Measurements from ENCODE around the gene CARD11. TPM values are rescaled to one million over a fixed set of nuclear protein-coding genes. Genes with fewer than 3 reads are reported as not detected.

CARD11 gene
- total RNA-seq, 2 experiments from 2014 or later, result 118 to 122 TPM

GRCh38 chr7:3075441-3075840, 31.8 kb upstream of the CARD11 start:
- H3K4me3 ChIP-seq (ENCODE audit: low read length), result no peak overlapping the region
- H3K9me3 ChIP-seq (ENCODE audit: control insufficient read depth in 1 of 2, insufficient read depth in 1 of 2, low read length in 2 of 2), result peaks cover 0 to 8% of the 10 kb centered on the region in 2 experiments
- peaks cover 2% of the 10 kb centered on the region for H3K9me3 Mint-ChIP-seq
- H3K27me3 ChIP-seq (ENCODE audit: control insufficient read depth in 1 of 2, insufficient read depth in 2 of 2, low read length in 2 of 2), result no peaks in the 10 kb centered on the region
- no peak overlapping the region for H3K4me3 Mint-ChIP-seq
- H3K4me1 ChIP-seq (ENCODE audit: insufficient read depth, low read length), result peaks cover 1% of the 10 kb centered on the region
- no peak for TF ChIP-seq CTCF (IDR thresholded peaks at IDR 0.05)
- H3K36me3 Mint-ChIP-seq (ENCODE audit: low read depth), result no peaks in the 10 kb centered on the region
- ChIA-PET CTCF (no interaction called here), POLR2A (no interaction called here)
- H3K27ac ChIP-seq (ENCODE audit: low read depth in 1 of 2, low read length in 2 of 2), result no peak overlapping the region
- no peak for DNase-seq
- no peaks in the 10 kb centered on the region for H3K27me3 Mint-ChIP-seq
- no peak overlapping the region for H3K27ac Mint-ChIP-seq
- ATAC-seq (ENCODE audit: poor library complexity), result no peak
- H3K36me3 ChIP-seq (ENCODE audit: insufficient read depth, low read length), result no peaks in the 10 kb centered on the region
- H3K4me1 Mint-ChIP-seq (ENCODE audit: low read depth), result peaks cover 15% of the 10 kb centered on the region
- intact Hi-C loops (cut with DNase I, micrococcal nuclease), result no loop called here

- Mint-ChIP-seq H3K27ac (no peak overlapping the region), H3K9me3 (peaks cover 2% of the 10 kb centered on the region), H3K4me1 (ENCODE audit: low read depth) (peaks cover 25% of the 10 kb centered on the region), H3K27me3 (no peaks in the 10 kb centered on the region), H3K4me3 (no peak overlapping the region), H3K36me3 (ENCODE audit: low read depth) (no peaks in the 10 kb centered on the region)
- POLR2A ChIA-PET, result no interaction called here
- Histone ChIP-seq H3K27me3 (ENCODE audit: control insufficient read depth in 1 of 2, insufficient read depth in 2 of 2, low read length in 2 of 2) (no peaks in the 10 kb centered on the region), H3K36me3 (ENCODE audit: insufficient read depth, low read length) (no peaks in the 10 kb centered on the region), H3K9me3 (ENCODE audit: control insufficient read depth in 1 of 2, insufficient read depth in 1 of 2, low read length in 2 of 2) (peaks cover 0 to 8% of the 10 kb centered on the region in 2 experiments), H3K27ac (ENCODE audit: low read depth in 1 of 2, low read length in 2 of 2) (no peak overlapping the region), H3K4me3 (ENCODE audit: low read length) (no peak overlapping the region), H3K4me1 (ENCODE audit: insufficient read depth, low read length) (peaks cover 11% of the 10 kb centered on the region)
- CTCF ChIA-PET, result no interaction called here
- intact Hi-C loops (cut with DNase I, micrococcal nuclease), result loop anchor here in 1 of 2 experiments (5.0 kb wide), 1 partner anchor 43 kb away; no protein-coding TSS in a partner anchor
- ATAC-seq (ENCODE audit: poor library complexity) (no peak), DNase-seq (no peak)
- TF ChIP-seq CTCF (IDR thresholded peaks at IDR 0.05), result no peak
Observed at GRCh38 chr7:3074459-3074821, 30.8 kb upstream of the CARD11 start.

- H3K27ac ChIP-seq (ENCODE audit: low read depth in 1 of 2, low read length in 2 of 2), result no peak overlapping the region
- Mint-ChIP-seq H3K4me1 (ENCODE audit: low read depth) (peaks cover 31% of the 10 kb centered on the region), H3K9me3 (peaks cover 2% of the 10 kb centered on the region), H3K27me3 (no peaks in the 10 kb centered on the region), H3K4me3 (no peak overlapping the region), H3K36me3 (ENCODE audit: low read depth) (no peaks in the 10 kb centered on the region), H3K27ac (no peak overlapping the region)
- DNase-seq, result no peak
- H3K36me3 ChIP-seq (ENCODE audit: insufficient read depth, low read length), result no peaks in the 10 kb centered on the region
- H3K4me1 ChIP-seq (ENCODE audit: insufficient read depth, low read length), result peaks cover 16% of the 10 kb centered on the region
- H3K9me3 ChIP-seq (ENCODE audit: control insufficient read depth in 1 of 2, insufficient read depth in 1 of 2, low read length in 2 of 2), result peaks cover 0 to 8% of the 10 kb centered on the region in 2 experiments
- POLR2A ChIA-PET, result no interaction called here
- ATAC-seq (ENCODE audit: poor library complexity), result no peak
- no peak for TF ChIP-seq CTCF (IDR thresholded peaks at IDR 0.05)
- CTCF ChIA-PET, result interaction anchor here (0.6 kb wide), 1 partner anchor 442 kb away, joined by 3 read pairs; no protein-coding TSS in a partner anchor
- intact Hi-C loops (cut with DNase I, micrococcal nuclease), result loop anchor here in 1 of 2 experiments (5.0 kb wide), 1 partner anchor 43 kb away; no protein-coding TSS in a partner anchor
- H3K27me3 ChIP-seq (ENCODE audit: control insufficient read depth in 1 of 2, insufficient read depth in 2 of 2, low read length in 2 of 2), result no peaks in the 10 kb centered on the region
- no peak overlapping the region for H3K4me3 ChIP-seq (ENCODE audit: low read length)
Observed at GRCh38 chr7:3073763-3074458, 30.2 kb upstream of the CARD11 start.

Data from CD4-positive, alpha-beta T cell (primary cell).